ENCODE results near the gene TRIM14.

DNA sequence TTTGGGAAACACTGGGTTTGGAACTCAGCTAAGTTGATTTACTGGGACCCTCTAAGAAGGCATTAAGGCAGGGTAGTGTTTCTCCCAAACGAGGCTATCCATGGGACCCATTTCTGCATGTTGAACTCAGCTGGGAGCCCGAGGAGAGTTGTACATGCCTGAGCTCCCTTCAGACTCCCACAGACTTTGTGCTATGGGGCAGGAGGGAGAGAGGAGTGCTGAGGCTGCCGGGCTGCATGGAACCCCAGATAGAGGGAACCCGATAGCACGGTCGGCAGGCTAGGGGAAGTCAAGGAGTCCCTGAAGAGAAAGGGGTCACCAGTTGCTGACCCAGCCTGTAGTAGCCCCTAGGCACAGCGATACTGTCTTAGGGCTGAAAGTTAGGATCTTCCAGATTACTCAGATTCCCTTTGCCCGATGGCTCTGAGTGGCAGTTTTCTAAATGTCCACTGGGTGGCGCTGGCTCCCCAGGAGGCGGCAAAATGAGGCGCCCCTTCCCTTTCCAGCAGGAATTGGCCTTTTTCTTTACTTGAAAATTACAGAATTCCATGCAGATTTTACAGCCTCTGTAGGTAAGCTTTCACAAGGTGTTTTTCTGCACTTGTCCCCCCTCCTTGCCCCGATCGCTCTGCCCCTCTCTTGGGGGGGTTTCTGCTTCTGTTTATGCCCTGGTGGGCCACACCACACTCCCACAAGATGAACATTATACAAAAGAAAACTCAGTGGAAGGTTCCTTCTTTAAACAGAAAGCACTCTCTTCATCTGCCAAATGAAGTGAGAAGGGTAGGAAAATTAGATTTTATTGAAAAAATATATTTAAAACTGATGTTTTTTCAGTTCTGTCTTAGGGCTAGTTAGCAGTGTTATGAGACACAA, 44.7 kb downstream of the TRIM14 start:
- peak; percentile 94 for TF ChIP-seq CTCF (conservative IDR thresholded peaks at IDR 0.05; ENCODE audit: low read depth, low read length)
- TF ChIP-seq CHD1 (IDR thresholded peaks at IDR 0.05; ENCODE audit: low read depth, low read length), result no peak
- TF ChIP-seq FOS (IDR thresholded peaks at IDR 0.05; ENCODE audit: low read depth, low read length), result no peak
- TF ChIP-seq RAD21 (IDR thresholded peaks at IDR 0.05; ENCODE audit: low read length), result peak; percentile 85
- no peak for TF ChIP-seq POLR2A (IDR thresholded peaks at IDR 0.05; ENCODE audit: low read depth, low read length)

Data from IMR-90 (cell line).